Activated B cell treated with CpG ODN at 0.5 μM for 24 hours (primary cell): ENCODE results near the gene ALKBH4. TPM values are rescaled to one million over a fixed set of nuclear protein-coding genes. Genes with fewer than 3 reads are reported as not detected.
A peak's percentile ranks its signal among the peaks of the same experiment; 100 is the strongest.

ENCODE experiments used
- ATAC-seq: fragments of 200-7000 bp; cut with Tn5 transposase; one replicate; pipeline ENCODE4 v1.10.0; 2021; ENCODE audit warnings: low read depth, mild to moderate bottlenecking, moderate library complexity
- CTCF ChIA-PET: fragments of 350-600 bp; sonication (Branson Sonifier 250); formaldehyde crosslinking; loops from one replicate; lab custom pipeline; 2021; ENCODE audit warnings: antibody characterized with exemption; lab: Charles Lee
- POLR2A ChIA-PET: fragments of 350-600 bp; sonication (Branson Sonifier 250); formaldehyde crosslinking; loops from one replicate; lab custom pipeline; 2021; ENCODE audit warnings: antibody characterized with exemption; lab: Charles Lee
- DNase-seq: peaks from one replicate; pipeline ENCODE4 v3.0.0; 2022
- H3K27ac Mint-ChIP-seq: one replicate; pipeline ENCODE4 v1.8.0; 2020; ENCODE audit warnings: mixed read lengths
- H3K27me3 Mint-ChIP-seq: one replicate; pipeline ENCODE4 v1.8.0; 2021; ENCODE audit warnings: mixed read lengths
- H3K36me3 Mint-ChIP-seq: one replicate; pipeline ENCODE4 v1.8.0; 2021; ENCODE audit warnings: low read depth, mixed read lengths
- H3K4me1 Mint-ChIP-seq: one replicate; pipeline ENCODE4 v1.8.0; 2021; ENCODE audit warnings: mixed read lengths
- H3K4me3 Mint-ChIP-seq: one replicate; pipeline ENCODE4 v1.8.0; 2020; ENCODE audit warnings: mild to moderate bottlenecking, mixed read lengths
- H3K9me3 Mint-ChIP-seq: one replicate; pipeline ENCODE4 v1.8.0; 2020; ENCODE audit warnings: mixed read lengths
- intact Hi-C: fragments of 100-400 bp; cut with micrococcal nuclease; formaldehyde crosslinking; loops from one replicate; pipeline ENCODE4 v1.15.1; 2024
- total RNA-seq: library from RNA; stranded (reverse); gene quantifications from 2 replicates; pipeline ENCODE4 v1.2.3, GENCODE V29; 2022
- TF ChIP-seq, protein P1 (sequence below): fragments of 200-600 bp; IDR thresholded peaks from one replicate; pipeline ENCODE4 v1.8.0; 2022; ENCODE audit warnings: antibody characterized with exemption, mild to moderate bottlenecking

The ALKBH4 gene
- total RNA-seq, 1 donor from 2014 or later: 7.8 TPM

DNA sequence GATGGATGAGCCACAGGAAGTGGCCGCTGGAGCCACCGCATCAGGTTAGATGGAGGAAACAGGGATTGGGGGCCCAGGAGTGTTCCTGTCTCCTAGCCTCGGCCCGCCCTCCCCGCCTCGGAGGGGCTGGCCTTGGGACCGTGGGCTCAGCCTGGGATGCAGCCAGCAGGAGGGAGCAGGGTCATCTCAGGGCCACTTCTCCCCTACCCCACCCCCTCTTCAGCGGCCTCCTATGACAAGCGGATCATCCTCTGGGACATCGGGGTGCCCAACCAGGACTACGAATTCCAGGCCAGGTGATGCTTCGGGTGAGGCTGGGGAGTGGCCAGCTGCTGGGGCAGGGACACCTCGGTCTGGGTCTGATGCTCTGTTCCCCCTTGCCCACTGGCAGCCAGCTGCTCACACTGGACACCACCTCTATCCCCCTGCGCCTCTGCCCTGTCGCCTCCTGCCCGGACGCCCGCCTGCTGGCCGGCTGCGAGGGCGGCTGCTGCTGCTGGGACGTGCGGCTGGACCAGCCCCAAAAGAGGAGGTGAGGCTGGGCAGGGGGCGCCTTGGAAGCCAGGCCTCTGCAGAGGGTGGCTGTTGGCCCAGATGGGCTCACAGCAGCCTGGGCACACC is 4.8 kb upstream of the ALKBH4 start:
- Mint-ChIP-seq H3K4me1 (peaks cover 17% of the 10 kb centered on the region), H3K27me3 (no peaks in the 10 kb centered on the region), H3K9me3 (no peaks in the 10 kb centered on the region), H3K4me3 (no peak overlapping the region), H3K36me3 (peaks cover 38% of the 10 kb centered on the region), H3K27ac (no peak overlapping the region)
- DNase-seq: no peak
- POLR2A ChIA-PET: no interaction called here
- TF ChIP-seq, protein P1, sequence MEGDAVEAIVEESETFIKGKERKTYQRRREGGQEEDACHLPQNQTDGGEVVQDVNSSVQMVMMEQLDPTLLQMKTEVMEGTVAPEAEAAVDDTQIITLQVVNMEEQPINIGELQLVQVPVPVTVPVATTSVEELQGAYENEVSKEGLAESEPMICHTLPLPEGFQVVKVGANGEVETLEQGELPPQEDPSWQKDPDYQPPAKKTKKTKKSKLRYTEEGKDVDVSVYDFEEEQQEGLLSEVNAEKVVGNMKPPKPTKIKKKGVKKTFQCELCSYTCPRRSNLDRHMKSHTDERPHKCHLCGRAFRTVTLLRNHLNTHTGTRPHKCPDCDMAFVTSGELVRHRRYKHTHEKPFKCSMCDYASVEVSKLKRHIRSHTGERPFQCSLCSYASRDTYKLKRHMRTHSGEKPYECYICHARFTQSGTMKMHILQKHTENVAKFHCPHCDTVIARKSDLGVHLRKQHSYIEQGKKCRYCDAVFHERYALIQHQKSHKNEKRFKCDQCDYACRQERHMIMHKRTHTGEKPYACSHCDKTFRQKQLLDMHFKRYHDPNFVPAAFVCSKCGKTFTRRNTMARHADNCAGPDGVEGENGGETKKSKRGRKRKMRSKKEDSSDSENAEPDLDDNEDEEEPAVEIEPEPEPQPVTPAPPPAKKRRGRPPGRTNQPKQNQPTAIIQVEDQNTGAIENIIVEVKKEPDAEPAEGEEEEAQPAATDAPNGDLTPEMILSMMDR: no peak
- intact Hi-C loops: loop anchor here (5.0 kb wide), 1 partner anchor 182 kb away; the partner anchor contains the start of gene SH2B2
- CTCF ChIA-PET: no interaction called here
- ATAC-seq: no peak

DNA sequence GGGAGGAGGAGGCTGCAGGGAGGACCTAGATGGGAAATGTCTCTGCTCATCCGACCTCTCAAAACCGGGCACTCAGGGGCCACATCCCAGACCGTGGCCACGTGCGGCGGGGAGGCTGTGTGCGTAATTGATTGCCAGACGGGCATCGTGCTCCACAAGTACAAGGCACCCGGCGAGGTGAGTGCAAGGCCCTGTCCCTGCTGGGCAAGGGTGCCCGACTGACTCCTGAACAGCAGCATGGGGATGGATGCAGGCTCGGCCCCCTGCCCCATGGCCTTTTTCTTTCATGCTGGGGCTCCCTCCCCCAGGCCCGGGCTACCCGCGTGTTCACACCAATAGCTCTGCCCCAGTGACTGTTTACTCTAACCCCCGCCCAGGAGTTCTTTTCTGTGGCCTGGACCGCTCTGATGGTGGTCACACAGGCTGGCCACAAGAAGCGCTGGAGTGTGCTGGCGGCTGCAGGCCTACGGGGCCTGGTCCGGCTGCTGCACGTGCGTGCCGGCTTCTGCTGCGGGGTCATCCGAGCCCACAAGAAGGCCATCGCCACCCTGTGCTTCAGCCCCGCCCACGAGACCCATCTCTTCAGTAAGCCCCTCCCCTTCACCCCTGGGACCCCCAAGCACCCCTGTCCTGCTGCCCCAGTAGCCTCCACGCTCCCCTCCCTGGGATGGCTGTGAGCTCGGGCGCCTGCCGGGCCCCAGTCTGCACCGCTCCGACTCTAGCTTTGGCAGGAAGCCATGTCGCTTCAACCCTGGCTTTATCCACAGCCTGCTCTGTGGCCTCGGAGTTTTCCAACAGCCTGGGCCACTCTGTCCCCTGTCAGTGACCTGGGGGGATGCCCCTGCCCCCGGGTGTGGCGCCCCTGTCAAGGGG is 4.1 kb upstream of the ALKBH4 start:
- POLR2A ChIA-PET: interaction anchor here (1.0 kb wide), 1 partner anchor 18 kb away, joined by 3 read pairs; no protein-coding TSS in a partner anchor
- no peak for DNase-seq

DNA sequence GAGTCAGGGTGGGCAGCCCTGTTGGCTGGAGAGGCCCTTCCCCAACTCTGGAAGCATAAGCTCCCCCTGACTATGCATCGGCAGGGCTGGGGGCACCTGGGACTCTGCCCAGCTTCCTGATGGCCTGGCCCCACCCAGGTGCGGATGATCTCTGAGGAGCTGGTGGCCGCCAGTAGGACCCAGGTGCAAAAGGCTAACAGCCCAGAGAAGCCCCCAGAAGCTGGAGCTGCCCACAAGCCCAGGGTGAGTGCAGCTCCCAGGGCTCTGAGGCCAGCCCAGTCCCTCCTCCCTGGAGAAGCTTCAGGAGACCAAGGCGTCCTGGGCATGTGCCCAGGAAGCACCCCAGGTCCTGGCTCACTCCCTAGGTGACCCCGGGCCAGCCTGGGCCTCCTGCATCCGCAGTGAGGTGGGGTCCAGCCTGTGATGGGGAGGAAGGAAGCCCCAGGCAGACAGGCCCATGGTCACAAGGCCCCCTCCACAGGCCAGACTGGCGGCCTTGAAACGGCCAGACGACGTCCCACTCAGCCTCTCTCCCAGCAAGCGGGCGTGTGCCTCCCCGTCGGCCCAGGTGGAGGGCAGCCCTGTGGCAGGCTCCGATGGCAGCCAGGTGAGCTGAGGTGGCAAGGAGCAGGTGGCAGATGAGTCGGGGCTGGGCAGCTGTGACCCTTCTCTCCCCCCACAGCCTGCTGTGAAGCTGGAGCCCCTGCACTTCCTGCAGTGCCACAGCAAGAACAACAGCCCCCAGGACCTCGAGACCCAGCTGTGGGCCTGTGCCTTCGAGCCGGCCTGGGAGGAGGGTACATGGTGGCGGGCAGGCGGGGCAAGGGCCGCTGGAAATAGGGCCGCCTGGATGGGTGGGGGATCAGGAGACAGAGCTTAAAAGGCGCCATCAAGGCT is 3.2 kb upstream of the ALKBH4 start:
- ATAC-seq (no peak), DNase-seq (no peak)
- H3K4me3 Mint-ChIP-seq: no peak overlapping the region
- H3K9me3 Mint-ChIP-seq: no peaks in the 10 kb centered on the region
- ChIA-PET POLR2A (interaction anchor here (0.5 to 1.0 kb wide), 3 partner anchors 18 to 61 kb away, joined by 3 read pairs; no protein-coding TSS in a partner anchor), CTCF (interaction anchor here (0.6 kb wide), 1 partner anchor 70 kb away, joined by 3 read pairs; no protein-coding TSS in a partner anchor)
- H3K27ac Mint-ChIP-seq: no peak overlapping the region
- TF ChIP-seq, protein P1: no peak
- H3K36me3 Mint-ChIP-seq: peaks cover 30% of the 10 kb centered on the region
- intact Hi-C loops: loop anchor here (5.0 kb wide), 1 partner anchor 181 kb away; the partner anchor contains the start of gene SH2B2
- H3K4me1 Mint-ChIP-seq: peaks cover 25% of the 10 kb centered on the region
- H3K27me3 Mint-ChIP-seq: no peaks in the 10 kb centered on the region

More for the DNA sequence above, 4.1 kb upstream of the ALKBH4 start:
- Mint-ChIP-seq H3K36me3 (peaks cover 38% of the 10 kb centered on the region), H3K27me3 (no peaks in the 10 kb centered on the region), H3K4me3 (no peak overlapping the region), H3K27ac (no peak overlapping the region), H3K4me1 (peaks cover 22% of the 10 kb centered on the region), H3K9me3 (no peaks in the 10 kb centered on the region)
- intact Hi-C loops: loop anchor here (5.0 kb wide), 1 partner anchor 181 kb away; the partner anchor contains the start of gene SH2B2
- CTCF ChIA-PET: no interaction called here
- TF ChIP-seq, protein P1: no peak
- no peak for ATAC-seq

DNA sequence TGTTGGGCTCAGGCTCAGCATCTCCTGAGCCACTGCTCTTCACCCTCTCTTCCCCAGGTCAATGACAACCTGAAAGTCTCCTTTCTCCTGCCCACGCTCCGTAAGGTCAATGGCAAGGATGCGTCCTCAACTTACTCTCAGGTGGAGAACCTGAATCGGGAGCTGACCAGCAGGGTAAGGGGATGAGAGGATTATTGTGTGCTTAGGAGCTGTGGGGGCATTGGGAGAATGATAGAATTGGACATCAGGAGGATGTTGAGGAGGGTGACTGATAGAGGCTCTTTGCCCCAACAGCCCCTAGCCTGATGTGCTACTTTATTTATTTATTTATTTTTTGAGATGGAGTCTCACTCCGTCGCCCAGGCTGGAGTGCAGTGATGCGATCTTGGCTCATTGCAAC is 1.4 kb upstream of the ALKBH4 start:
- intact Hi-C loops: loop anchor here (5.0 kb wide), 1 partner anchor 179 kb away; the partner anchor contains the start of gene SH2B2
- ChIA-PET POLR2A (interaction anchor here (1.2 to 3.1 kb wide), 4 partner anchors 34 to 61 kb away, joined by 5 to 13 read pairs (median 8); no protein-coding TSS in a partner anchor), CTCF (interaction anchor here (2.1 to 4.9 kb wide), 2 partner anchors 53 to 61 kb away, joined by 12 to 19 read pairs; no protein-coding TSS in a partner anchor)
- peaks cover 16% of the 10 kb centered on the region for H3K36me3 Mint-ChIP-seq
- no peak for DNase-seq
- TF ChIP-seq, protein P1: no peak
- peaks cover 30% of the 10 kb centered on the region for H3K4me1 Mint-ChIP-seq
- H3K9me3 Mint-ChIP-seq: no peaks in the 10 kb centered on the region
- peak overlapping the region; percentile 90 for H3K4me3 Mint-ChIP-seq
- no peak overlapping the region for H3K27ac Mint-ChIP-seq
- H3K27me3 Mint-ChIP-seq: no peaks in the 10 kb centered on the region
- no peak for ATAC-seq
